Right lobe of liver (tissue), 6 donors: ENCODE data around the gene PTRHD1. TPM values are rescaled to one million over a fixed set of nuclear protein-coding genes. Genes with fewer than 3 reads are reported as not detected.

Experiments
- ATAC-seq, 4 donors: fragments of 200-7000 bp; cut with Tn5 transposase; one replicate each; pipeline ENCODE4 v1.9.1; 2020; ENCODE audit warnings: mild to moderate bottlenecking in 4 of 4, moderate library complexity in 4 of 4
- DNase-seq, 3 donors: peaks; one replicate each; pipeline ENCODE4 v3.0.0-alpha.2; 2020
- H3K27ac ChIP-seq, 3 donors: fragments of 200-600 bp; one replicate each; pipeline ENCODE4 v1.8.0; 2022
- H3K27me3 ChIP-seq, 2 donors: fragments of 200-600 bp; one replicate each; pipeline ENCODE4 v1.8.0; 2022
- H3K36me3 ChIP-seq, 4 donors: fragments of 200-600 bp; sonication (generic) in 1 of 4; one replicate each; pipeline versions ENCODE4 v1.5.1 to v1.8.0; 2017 to 2022; ENCODE audit warnings: control low read depth in 1 of 4
- H3K4me1 ChIP-seq, 4 donors: fragments of 200-600 bp; sonication (generic) in 1 of 4; one replicate each; pipeline versions ENCODE4 v1.5.1 to v1.8.0; 2017 to 2022; ENCODE audit warnings: control low read depth in 1 of 4
- H3K4me3 ChIP-seq, 3 donors: fragments of 200-600 bp; one replicate each; pipeline ENCODE4 v1.8.0; 2022
- H3K9me3 ChIP-seq, 4 donors: fragments of 200-600 bp; sonication (generic) in 1 of 4; one replicate each; pipeline versions ENCODE4 v1.5.1 to v1.8.0; 2017 to 2022; ENCODE audit warnings: control low read depth in 1 of 4
- POLR2A ChIP-seq: fragments of 450-650 bp; IDR thresholded peaks from one replicate; pipeline ENCODE4 v1.6.1; 2017; ENCODE audit warnings: antibody characterized with exemption, mild to moderate bottlenecking
- WGBS: methylation state at CpG from one replicate; pipeline ENCODE4 v1.1.6; 2018; ENCODE audit warnings: low coverage, low lambda C conversion rate; ENCODE audit not compliant: insufficient coverage; ENCODE audit errors: missing lambda C conversion rate; 5-methylcytosine and 5-hydroxymethylcytosine counted together
- intact Hi-C, 2 donors: fragments of 100-400 bp; cut with DNase I; formaldehyde crosslinking; loops; one replicate each; pipeline versions ENCODE4 v1.11.2 to v1.14.1; 2022
- total RNA-seq, 6 experiments: library from RNA; depleted of rRNA in 2 of 6; stranded (reverse); fragments of >200 nt in 2 of 6; fragmentation: NEBNext Ultra II Directional in 3 of 6; extraction: Animal tissue kit (Norgen Biotek cat#: 25700) in 3 of 6; gene quantifications; one replicate each; pipeline versions ENCODE4 v1.1.0 to v1.2.4, GENCODE V29; 2016 to 2023
- TF ChIP-seq, protein P1 (sequence below), 4 donors: fragments of 200-600 bp in 3 of 4; fragments of 450-650 bp in 1 of 4; IDR thresholded peaks; one replicate each; pipeline versions ENCODE4 v1.5.1 to v1.8.0; 2016 to 2022; ENCODE audit warnings: antibody characterized with exemption in 4 of 4, mild to moderate bottlenecking in 2 of 4
- donor health status: DM: no; HTN: yes; CAD: no.
- donor health status: DM: no; HTN: no; CAD: no.
- donor health status: DM: no; HTN: no; CAD: no.
- donor health status: DM: no; HTN: yes; CAD: no.
- donor health status: DM: no; HTN: yes; CAD: no.

Gene PTRHD1
- total RNA-seq, 6 experiments from 2014 or later, result 10.1 to 16.4 (median 15.3) TPM

DNA sequence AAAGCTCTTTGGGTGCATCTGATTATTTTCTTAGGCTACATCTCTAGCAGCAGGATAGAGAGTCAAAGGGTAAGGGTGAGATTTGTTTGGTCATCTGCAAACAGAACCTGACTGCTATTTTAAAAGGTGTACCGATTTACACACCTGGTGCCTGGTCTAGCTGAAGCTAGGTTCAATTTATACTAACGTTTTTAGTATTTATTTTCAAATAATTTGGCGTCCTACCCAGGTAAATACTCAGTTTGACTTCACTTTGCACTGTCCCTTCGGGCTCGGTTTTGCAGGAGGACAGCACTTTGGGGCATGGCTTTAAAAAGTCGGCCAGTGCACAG, 683 bp downstream of the PTRHD1 start:
- 1% methylated on average over 6 of the region's 6 CpGs for WGBS
- Histone ChIP-seq H3K9me3 (no peaks in the 10 kb centered on the region), H3K4me1 (peaks cover 0 to 12% (median 0%) of the 10 kb centered on the region in 4 donors), H3K27ac (peak overlapping the region; percentile 85 to 100 (median 99)), H3K4me3 (peak overlapping the region; percentile 66 to 88 (median 70)), H3K36me3 (no peaks in the 10 kb centered on the region), H3K27me3 (no peaks in the 10 kb centered on the region)
- TF ChIP-seq POLR2A, result no peak
- TF ChIP-seq, protein P1, sequence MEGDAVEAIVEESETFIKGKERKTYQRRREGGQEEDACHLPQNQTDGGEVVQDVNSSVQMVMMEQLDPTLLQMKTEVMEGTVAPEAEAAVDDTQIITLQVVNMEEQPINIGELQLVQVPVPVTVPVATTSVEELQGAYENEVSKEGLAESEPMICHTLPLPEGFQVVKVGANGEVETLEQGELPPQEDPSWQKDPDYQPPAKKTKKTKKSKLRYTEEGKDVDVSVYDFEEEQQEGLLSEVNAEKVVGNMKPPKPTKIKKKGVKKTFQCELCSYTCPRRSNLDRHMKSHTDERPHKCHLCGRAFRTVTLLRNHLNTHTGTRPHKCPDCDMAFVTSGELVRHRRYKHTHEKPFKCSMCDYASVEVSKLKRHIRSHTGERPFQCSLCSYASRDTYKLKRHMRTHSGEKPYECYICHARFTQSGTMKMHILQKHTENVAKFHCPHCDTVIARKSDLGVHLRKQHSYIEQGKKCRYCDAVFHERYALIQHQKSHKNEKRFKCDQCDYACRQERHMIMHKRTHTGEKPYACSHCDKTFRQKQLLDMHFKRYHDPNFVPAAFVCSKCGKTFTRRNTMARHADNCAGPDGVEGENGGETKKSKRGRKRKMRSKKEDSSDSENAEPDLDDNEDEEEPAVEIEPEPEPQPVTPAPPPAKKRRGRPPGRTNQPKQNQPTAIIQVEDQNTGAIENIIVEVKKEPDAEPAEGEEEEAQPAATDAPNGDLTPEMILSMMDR (IDR thresholded peaks at IDR 0.05), result no peak
- ATAC-seq (peak in 3 of 4 donors; percentile 1 to 5 (median 1)), DNase-seq (no peak)
- intact Hi-C loops, result no loop called here

DNA sequence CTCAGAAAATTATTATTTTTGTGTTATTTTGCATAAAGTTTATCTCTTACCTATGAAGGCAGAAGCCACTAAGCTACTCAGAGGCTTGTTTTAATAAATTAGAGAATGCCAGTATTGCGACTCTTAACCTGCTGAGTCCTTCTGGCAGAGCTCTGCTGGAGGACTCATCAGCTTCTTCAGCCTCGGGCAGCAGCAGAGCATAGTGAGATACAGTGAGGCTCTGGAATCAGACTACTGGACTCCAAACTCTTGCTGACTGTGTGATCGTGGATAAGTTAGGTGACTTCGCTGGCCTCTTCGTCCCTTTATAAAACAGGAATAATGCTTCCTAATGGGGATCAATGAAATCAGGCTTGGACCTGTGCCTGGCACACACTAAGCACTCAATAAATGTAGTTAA, 1.7 kb downstream of the PTRHD1 start:
- H3K36me3 ChIP-seq, result no peaks in the 10 kb centered on the region
- no peak for TF ChIP-seq POLR2A
- TF ChIP-seq, protein P1 (IDR thresholded peaks at IDR 0.05), result no peak
- peaks cover 0 to 12% (median 0%) of the 10 kb centered on the region in 4 donors for H3K4me1 ChIP-seq
- WGBS, result 100% methylated on average over 4 of the region's 5 CpGs
- ATAC-seq, result no peak
- H3K9me3 ChIP-seq, result no peaks in the 10 kb centered on the region
- H3K27me3 ChIP-seq, result no peaks in the 10 kb centered on the region
- H3K27ac ChIP-seq, result no peak overlapping the region
- intact Hi-C loops, result no loop called here
- H3K4me3 ChIP-seq, result no peak overlapping the region
- DNase-seq, result no peak

DNA sequence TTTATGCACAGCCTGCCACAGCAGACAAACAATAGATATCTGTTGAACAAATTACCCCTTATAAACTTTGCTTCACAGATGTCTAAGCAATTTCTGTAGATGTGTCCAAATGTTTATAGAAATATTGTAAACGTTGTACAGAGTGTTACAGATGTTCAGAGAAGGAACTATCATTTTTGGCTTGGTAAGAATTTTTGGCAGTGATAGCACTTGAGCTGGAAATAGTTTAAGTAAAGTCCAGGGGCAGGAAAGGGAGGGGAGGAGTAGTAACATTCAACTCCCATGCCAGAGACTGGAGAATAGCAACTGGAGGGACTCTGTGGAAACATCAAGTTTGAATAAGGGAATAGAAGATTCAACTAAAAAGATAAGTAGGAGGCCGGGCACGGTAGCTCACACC, 4.4 kb downstream of the PTRHD1 start:
- peaks cover 0 to 9% (median 0%) of the 10 kb centered on the region in 4 donors for H3K4me1 ChIP-seq
- 74% methylated on average over 3 of the region's 3 CpGs for WGBS
- no peak overlapping the region for H3K27ac ChIP-seq
- no peak for ATAC-seq
- intact Hi-C loops, result no loop called here
- DNase-seq, result no peak
- TF ChIP-seq, protein P1 (IDR thresholded peaks at IDR 0.05), result no peak
- TF ChIP-seq POLR2A, result no peak
- no peaks in the 10 kb centered on the region for H3K27me3 ChIP-seq
- H3K9me3 ChIP-seq, result no peaks in the 10 kb centered on the region
- no peaks in the 10 kb centered on the region for H3K36me3 ChIP-seq
- H3K4me3 ChIP-seq, result no peak overlapping the region

DNA sequence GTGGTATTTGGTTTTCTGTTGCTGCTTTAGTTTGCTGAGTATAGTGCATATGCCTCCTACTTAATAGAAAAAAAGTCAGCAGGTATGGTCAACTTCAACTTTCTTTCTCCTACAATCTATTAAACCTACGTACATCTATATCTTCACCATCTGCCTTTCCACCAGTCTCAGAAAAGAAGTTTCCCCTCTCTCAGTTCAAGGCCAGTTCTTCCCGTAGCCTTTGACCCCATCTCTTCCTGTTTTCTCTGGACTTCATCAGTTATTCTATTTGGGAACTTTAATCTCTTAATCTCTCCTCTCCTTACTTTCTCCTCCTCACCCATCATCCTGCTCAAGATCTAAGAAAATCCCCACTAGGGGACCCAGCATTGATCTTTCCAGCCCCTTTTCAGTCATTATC, 5.7 kb downstream of the PTRHD1 start:
- 49% methylated on average over 2 of the region's 2 CpGs for WGBS
- H3K9me3 ChIP-seq, result no peaks in the 10 kb centered on the region
- intact Hi-C loops, result no loop called here
- no peaks in the 10 kb centered on the region for H3K36me3 ChIP-seq
- DNase-seq (no peak), ATAC-seq (no peak)
- H3K27me3 ChIP-seq, result no peaks in the 10 kb centered on the region
- H3K4me1 ChIP-seq, result peaks cover 0 to 6% (median 0%) of the 10 kb centered on the region in 4 donors
- TF ChIP-seq POLR2A, result no peak
- TF ChIP-seq, protein P1 (IDR thresholded peaks at IDR 0.05), result no peak
- no peak overlapping the region for H3K4me3 ChIP-seq
- no peak overlapping the region for H3K27ac ChIP-seq
